GM12864 (cell line): ENCODE results near the gene RIMBP3C.

Experiments
- DNase-seq: peaks from one replicate; pipeline ENCODE4 v3.0.0-alpha.2; 2011; ENCODE audit warnings: low read depth
- H3K4me3 ChIP-seq: 2 replicates; pipeline ENCODE4 v1.5.1; 2011; ENCODE audit warnings: mild to moderate bottlenecking, low read depth, low read length, control low read depth
- CTCF ChIP-seq: IDR thresholded peaks from 2 replicates; pipeline ENCODE4 v1.5.1; 2011; ENCODE audit warnings: low read depth, mild to moderate bottlenecking, moderate library complexity, low read length, control low read depth, inconsistent platforms; ENCODE audit errors: missing control alignments

The RIMBP3C gene

GRCh38 chr22:21592422-21592821 is 41.2 kb upstream of the RIMBP3C start:
- H3K4me3 ChIP-seq = no peak overlapping the region
- DNase-seq = no peak
- TF ChIP-seq CTCF = no peak

- no peak for DNase-seq
- TF ChIP-seq CTCF = no peak
- H3K4me3 ChIP-seq = no peak overlapping the region
These were observed 40.4 kb upstream of the RIMBP3C start for GRCh38 chr22:21591695-21592094.

GRCh38 chr22:21590809-21591641 is 39.8 kb upstream of the RIMBP3C start:
- TF ChIP-seq CTCF = no peak
- DNase-seq = no peak
- H3K4me3 ChIP-seq = no peak overlapping the region

- DNase-seq = no peak
- TF ChIP-seq CTCF = no peak
- H3K4me3 ChIP-seq = no peak overlapping the region
These were observed 38.1 kb upstream of the RIMBP3C start for GRCh38 chr22:21589396-21589795.

- TF ChIP-seq CTCF = no peak
- DNase-seq = peak; percentile 64
- no peak overlapping the region; the same call in 1 of the 2 replicates for H3K4me3 ChIP-seq
These were observed 36.7 kb upstream of the RIMBP3C start for GRCh38 chr22:21587803-21588611.

- DNase-seq = no peak
- no peak overlapping the region for H3K4me3 ChIP-seq
- no peak for TF ChIP-seq CTCF
These were observed 34.1 kb upstream of the RIMBP3C start for GRCh38 chr22:21585389-21585788.
